ENCODE data around the gene SLC25A4. TPM values are rescaled to one million over a fixed set of nuclear protein-coding genes. Genes with fewer than 3 reads are reported as not detected.

SLC25A4 gene
- total RNA-seq, 2 donors from 2014 or later = 35.0 to 44.6 TPM

DNA sequence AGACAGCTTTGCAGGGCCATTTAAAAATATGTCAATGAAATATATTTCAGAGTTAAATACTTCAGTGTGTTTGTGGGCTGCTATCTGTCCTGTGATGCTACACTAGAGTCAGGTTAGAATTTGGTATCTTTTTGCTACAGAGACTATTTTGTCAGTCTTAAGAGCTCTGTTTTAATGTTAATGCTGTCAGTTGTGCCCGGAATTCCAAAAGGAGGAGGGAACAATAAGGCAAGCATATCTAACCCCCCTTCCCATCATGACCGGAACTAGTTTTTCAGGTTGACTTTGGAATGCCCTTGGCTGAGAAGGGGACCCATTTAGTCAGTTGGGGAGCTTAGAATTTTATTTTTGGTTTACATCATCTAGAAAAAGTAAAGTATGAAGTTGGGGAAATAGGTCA lies 34.9 kb upstream of the SLC25A4 start:
- intact Hi-C loops (cut with DNase I) = no loop called here
- Histone ChIP-seq H3K9ac (ENCODE audit: low read depth in 2 of 2, low read length in 2 of 2) (no peak overlapping the region), H3K4me3 (no peak overlapping the region), H3K27me3 (no peaks in the 10 kb centered on the region), H3K36me3 (no peaks in the 10 kb centered on the region), H3K4me1 (no peaks in the 10 kb centered on the region), H3K9me3 (no peaks in the 10 kb centered on the region), H3K27ac (no peak overlapping the region)
- DNase-seq = no peak
- TF ChIP-seq, protein P1, sequence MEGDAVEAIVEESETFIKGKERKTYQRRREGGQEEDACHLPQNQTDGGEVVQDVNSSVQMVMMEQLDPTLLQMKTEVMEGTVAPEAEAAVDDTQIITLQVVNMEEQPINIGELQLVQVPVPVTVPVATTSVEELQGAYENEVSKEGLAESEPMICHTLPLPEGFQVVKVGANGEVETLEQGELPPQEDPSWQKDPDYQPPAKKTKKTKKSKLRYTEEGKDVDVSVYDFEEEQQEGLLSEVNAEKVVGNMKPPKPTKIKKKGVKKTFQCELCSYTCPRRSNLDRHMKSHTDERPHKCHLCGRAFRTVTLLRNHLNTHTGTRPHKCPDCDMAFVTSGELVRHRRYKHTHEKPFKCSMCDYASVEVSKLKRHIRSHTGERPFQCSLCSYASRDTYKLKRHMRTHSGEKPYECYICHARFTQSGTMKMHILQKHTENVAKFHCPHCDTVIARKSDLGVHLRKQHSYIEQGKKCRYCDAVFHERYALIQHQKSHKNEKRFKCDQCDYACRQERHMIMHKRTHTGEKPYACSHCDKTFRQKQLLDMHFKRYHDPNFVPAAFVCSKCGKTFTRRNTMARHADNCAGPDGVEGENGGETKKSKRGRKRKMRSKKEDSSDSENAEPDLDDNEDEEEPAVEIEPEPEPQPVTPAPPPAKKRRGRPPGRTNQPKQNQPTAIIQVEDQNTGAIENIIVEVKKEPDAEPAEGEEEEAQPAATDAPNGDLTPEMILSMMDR (IDR thresholded peaks at IDR 0.05) = no peak

DNA sequence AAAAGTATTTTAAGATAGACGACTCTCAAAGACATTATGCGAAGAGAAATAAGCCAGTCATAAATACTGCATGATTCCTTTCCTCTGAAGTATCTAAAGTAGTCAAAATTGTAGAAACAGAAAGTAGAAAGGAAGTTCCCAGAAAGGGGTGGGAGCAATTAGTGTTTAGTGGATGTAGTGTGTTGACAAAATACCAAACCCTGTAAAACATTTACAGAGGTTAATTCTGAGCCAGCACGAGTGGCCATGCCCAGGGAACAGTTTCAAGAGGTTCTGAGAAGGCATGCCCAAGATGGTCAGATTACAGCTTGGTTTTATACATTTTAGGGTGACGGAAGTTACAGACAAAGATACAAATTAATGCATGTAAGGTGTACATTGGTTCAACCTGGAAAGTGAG lies 34.4 kb upstream of the SLC25A4 start:
- intact Hi-C loops (cut with DNase I) = no loop called here

DNA sequence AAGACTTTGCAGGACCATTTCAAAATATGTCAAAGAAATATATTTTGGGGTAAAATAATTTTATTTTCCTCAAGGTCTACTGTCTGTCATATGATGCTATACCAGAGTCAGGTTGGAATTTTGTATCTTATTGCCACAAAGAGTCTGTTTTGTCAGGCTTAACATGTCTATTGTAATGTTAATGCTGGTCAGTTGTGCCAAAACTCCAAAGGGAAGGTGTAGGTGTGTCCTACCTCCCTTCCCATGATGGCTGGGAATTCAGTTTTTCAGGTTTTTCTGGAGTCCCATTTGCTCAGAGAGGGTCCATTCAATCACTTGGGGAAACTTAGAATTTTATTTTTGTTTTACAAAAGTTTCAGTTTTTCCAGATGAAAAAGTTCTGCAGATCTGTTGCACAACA lies 33.3 kb upstream of the SLC25A4 start:
- H3K27me3 ChIP-seq = no peaks in the 10 kb centered on the region
- TF ChIP-seq, protein P1 (IDR thresholded peaks at IDR 0.05) = no peak
- no peaks in the 10 kb centered on the region for H3K9me3 ChIP-seq
- DNase-seq = no peak
- H3K36me3 ChIP-seq = no peaks in the 10 kb centered on the region
- no peak overlapping the region for H3K4me3 ChIP-seq
- H3K9ac ChIP-seq (ENCODE audit: low read depth in 2 of 2, low read length in 2 of 2) = no peak overlapping the region
- intact Hi-C loops (cut with DNase I) = no loop called here
- H3K4me1 ChIP-seq = no peaks in the 10 kb centered on the region
- no peak overlapping the region for H3K27ac ChIP-seq

More for the DNA sequence above, 34.4 kb upstream of the SLC25A4 start:
- no peak for DNase-seq
- TF ChIP-seq, protein P1 (IDR thresholded peaks at IDR 0.05) = no peak
- H3K4me3 ChIP-seq = no peak overlapping the region
- H3K4me1 ChIP-seq = no peaks in the 10 kb centered on the region
- H3K27me3 ChIP-seq = no peaks in the 10 kb centered on the region
- no peaks in the 10 kb centered on the region for H3K36me3 ChIP-seq
- H3K27ac ChIP-seq = no peak overlapping the region
- H3K9ac ChIP-seq (ENCODE audit: low read depth in 2 of 2, low read length in 2 of 2) = no peak overlapping the region
- H3K9me3 ChIP-seq = no peaks in the 10 kb centered on the region

DNA sequence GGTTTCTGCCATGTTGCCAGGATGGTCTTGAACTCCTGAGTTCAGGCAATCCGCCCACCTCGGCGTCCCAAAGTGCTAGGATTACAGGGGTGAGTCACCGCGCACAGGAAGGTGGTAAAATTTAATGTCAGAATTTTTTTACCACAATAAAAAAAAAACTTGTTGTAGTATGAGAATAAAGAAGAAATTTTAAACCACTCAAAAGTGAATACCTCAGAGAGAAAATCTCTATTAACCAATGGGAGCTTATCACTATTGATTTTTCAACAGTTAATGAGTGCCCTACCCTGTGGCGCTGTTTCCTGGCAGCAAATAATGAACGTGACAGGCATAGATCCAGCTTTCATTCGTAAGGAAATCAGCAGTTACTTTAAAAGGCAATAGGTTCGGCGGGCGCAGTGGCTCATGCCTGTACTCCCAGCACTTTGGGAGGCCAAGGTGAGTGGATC lies 32.7 kb upstream of the SLC25A4 start:
- no peaks in the 10 kb centered on the region for H3K9me3 ChIP-seq
- H3K4me3 ChIP-seq = no peak overlapping the region
- no peaks in the 10 kb centered on the region for H3K4me1 ChIP-seq
- H3K27me3 ChIP-seq = no peaks in the 10 kb centered on the region
- no peak overlapping the region for H3K27ac ChIP-seq
- DNase-seq = no peak
- intact Hi-C loops (cut with DNase I) = no loop called here
- H3K9ac ChIP-seq (ENCODE audit: low read depth in 2 of 2, low read length in 2 of 2) = no peak overlapping the region
- no peaks in the 10 kb centered on the region for H3K36me3 ChIP-seq
- TF ChIP-seq, protein P1 (IDR thresholded peaks at IDR 0.05) = no peak

DNA sequence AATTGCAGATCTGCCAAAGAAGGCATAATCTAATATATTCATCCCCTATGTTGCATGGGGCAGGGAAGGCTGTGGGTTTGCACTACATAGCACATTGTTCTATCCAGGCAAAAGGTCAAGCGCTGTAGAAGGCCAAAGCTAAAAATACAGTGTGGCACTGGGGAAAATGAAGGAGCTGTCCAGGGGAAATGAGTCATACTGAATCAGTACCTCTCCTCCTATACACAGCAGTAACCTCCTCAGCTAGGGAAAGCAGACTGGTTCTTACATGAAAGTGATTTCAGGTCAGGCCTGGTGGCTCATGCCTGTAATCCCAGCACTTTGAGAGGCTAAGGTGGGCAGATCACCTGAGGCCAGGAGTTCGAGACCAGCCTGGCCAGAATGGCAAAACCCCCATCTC lies 31.0 kb upstream of the SLC25A4 start:
- intact Hi-C loops (cut with DNase I) = no loop called here
- TF ChIP-seq, protein P1 (IDR thresholded peaks at IDR 0.05) = no peak
- DNase-seq = no peak
- Histone ChIP-seq H3K4me3 (no peak overlapping the region), H3K27me3 (no peaks in the 10 kb centered on the region), H3K36me3 (no peaks in the 10 kb centered on the region), H3K4me1 (no peaks in the 10 kb centered on the region), H3K27ac (no peak overlapping the region), H3K9ac (ENCODE audit: low read depth in 2 of 2, low read length in 2 of 2) (no peak overlapping the region), H3K9me3 (no peaks in the 10 kb centered on the region)

DNA sequence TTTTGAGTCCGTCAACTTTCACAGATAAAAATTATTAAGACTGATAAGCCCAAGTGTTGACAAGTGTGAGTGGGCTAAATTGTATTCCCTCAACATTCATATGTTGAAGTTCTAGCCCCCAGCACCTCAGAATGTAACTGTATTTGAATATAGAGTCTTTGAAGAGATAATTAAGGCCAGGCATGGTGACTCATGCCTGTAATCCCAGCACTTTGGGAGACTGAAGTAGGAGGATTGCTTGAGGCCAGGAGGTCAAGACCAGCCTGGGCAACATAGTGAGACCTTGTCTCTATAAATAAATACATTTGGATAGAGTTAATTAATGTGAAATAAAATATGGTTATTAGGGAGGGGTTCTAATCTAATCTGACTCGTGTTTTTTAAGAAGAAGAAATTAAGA lies 29.7 kb upstream of the SLC25A4 start:
- TF ChIP-seq, protein P1 (IDR thresholded peaks at IDR 0.05) = no peak
- Histone ChIP-seq H3K4me3 (no peak overlapping the region), H3K9me3 (no peaks in the 10 kb centered on the region), H3K27me3 (no peaks in the 10 kb centered on the region), H3K4me1 (no peaks in the 10 kb centered on the region), H3K36me3 (no peaks in the 10 kb centered on the region), H3K9ac (ENCODE audit: low read depth in 2 of 2, low read length in 2 of 2) (no peak overlapping the region), H3K27ac (no peak overlapping the region)
- no peak for DNase-seq
- intact Hi-C loops (cut with DNase I) = no loop called here

Measured in colonic mucosa (tissue), 4 donors.